ENCODE data around the gene IL12B.

GRCh38 chr5:159337016-159337955, 7.0 kb upstream of the IL12B start:
- TF ChIP-seq POLR2A (IDR thresholded peaks at IDR 0.05) (no peak), CTCF (IDR thresholded peaks at IDR 0.05) (no peak), EP300 (IDR thresholded peaks at IDR 0.05) (no peak)
